NCI-H2081 (cell line): ENCODE measurements around the gene DNASE1L2.
"Not testable (repeated sequence)": the region's sequence is repeated elsewhere in the genome, so short reads cannot be mapped to it uniquely, and the experiment has no call there.

Experiments used
- DNase-seq, 2 experiments: peaks; one replicate each; lab custom pipeline; 2025; lab: John Stamatoyannopoulos, UW

Gene DNASE1L2

DNA sequence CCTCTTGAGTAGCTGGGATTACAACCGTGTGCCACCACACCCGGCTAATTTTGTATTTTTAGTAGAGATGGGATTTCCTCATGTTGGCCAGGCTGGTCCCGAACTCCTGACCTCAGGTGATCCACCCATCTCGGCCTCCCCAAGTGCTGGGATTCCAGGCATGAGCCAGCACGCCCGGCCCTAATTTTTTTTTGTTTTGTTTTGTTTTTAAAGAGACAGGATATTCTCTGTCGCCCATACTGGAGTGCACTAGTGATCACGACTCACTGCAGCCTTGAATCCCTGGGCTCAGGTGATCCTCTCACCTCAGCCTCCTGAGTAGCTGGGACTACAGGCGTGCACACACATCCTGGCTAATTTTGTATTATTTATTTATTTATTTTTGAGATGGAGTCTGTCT, 4.1 kb downstream of the DNASE1L2 start:
- DNase-seq = not testable (repeated sequence)

- DNase-seq = no peak
These were observed 6.4 kb downstream of the DNASE1L2 start for GRCh38 chr16:2242598-2242997.

DNA sequence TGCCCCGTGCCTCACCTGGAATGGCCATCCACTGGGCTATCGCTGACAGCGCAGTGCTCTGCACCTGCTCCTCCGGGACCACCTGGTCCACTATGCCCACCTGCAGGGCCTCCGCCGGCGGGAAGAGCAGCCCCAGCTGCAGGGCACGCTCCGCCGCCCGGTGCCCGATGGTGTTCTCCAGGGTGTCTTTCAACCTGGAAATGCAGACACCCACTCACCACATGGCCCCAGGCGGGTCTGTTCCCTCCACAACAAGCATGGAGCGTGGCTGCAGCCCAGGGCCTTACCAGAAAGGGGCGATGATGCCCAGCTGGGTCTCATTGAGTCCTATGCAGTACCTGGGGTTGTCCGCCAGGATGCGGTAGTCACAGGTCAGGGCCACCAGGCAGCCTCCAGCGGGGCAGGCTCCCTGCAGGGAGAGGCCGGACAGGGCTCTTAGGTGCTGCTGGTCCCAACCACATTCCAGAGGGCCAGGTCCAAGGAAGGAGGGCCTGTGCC, 6.8 kb downstream of the DNASE1L2 start:
- no peak for DNase-seq

- no peak for DNase-seq
These were observed 7.5 kb downstream of the DNASE1L2 start for GRCh38 chr16:2243781-2244180.

- DNase-seq = no peak
These were observed 8.1 kb downstream of the DNASE1L2 start for GRCh38 chr16:2244301-2244700.

DNA sequence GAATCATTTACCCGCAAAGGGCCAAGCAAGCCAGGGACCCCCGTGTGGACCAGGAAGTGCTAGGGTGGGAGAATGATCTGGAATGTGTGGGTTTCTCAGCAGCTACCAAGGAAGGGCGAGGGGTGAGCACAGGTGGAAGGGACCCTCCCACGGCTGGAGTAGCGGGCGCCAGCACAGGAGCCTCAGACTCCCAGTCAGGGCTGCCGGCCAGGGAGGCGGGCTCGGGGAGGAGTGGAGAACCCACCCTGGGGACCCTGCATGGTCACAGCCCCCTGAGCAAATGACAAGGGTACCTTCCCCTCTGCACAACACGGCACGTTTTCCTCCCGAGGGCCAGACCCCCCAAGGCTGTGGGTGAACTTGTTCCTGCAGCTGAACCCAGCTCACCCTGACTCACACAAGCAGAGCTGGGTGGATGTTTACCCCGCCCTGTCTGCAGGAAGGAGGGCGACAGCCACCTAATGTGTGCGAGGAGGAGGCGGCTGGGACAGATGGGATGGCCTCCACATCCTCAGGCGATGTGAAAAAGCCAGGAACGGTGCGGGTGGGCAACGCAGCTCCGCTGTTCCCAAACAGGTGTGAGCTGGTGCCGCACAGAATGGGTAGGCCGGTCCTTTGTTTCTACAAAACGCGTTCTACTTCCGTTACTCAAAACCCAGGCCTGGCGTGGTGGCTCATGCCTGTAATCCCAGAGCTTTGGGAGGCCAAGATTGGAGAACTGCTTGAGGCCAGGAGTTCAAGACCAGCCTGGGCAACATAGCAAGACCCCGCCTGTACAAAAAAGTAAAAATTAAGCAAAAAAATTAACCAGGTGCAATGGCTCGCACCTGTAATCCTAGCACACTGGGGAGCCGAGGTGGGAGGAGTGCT, 8.9 kb downstream of the DNASE1L2 start:
- no peak for DNase-seq

DNA sequence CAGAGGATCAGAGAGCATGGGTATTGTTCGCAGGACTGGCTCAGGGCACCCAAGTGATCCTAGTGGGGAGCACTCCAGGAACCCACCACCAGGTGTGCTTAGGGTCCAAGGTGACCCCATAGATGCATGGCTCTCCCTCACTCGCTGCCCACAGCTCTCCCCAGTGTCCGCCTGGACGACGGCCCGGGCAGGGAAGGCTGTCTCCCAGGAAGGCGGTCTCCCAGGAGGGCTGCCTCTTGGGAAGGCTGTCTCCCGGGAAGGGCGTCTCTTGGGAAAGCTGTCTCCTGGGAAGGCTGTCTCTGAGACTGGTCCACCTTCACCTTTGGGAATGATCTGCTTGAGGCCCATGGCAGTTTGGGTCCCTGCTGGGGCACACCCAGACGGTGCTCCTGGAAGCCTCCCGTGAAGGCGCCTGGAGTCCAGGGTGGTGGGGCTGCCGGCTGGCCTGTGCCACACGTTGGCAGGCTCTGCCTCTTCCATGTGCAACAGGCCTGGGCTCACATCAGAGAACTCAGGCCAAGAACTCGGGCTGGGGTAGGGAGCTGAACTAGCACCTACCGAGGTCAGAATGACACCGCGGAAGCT, 10.1 kb downstream of the DNASE1L2 start:
- DNase-seq = no peak

DNA sequence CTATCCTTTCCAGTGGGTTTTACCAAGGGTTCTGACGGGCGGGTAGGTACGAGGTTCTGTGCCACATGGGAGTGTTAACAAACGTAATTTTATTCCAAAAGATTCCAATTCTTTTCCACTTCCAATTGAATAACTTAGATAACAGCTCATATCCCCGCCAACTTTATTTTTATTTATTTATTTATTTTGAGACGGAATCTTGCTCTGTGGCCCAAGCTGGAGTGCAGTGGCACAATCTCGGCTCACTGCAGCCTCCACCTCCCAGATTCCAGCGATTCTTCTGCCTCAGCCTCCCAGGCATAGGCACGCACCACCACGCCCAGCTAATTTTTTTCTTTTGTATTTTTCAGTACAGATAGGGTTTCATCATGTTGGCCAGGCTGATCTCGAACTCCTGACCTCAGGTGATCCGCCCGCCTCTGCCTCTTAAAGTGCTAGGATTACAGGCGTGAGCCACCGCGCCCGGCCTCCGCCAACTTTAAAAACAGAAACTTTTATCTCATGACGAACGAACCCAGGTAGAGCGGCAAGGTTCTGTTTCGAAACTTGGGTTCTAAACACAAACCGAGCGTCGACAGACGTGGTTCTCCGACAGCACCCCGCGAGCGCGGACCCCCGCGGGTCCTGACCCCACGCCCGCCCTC, 14.5 kb downstream of the DNASE1L2 start:
- DNase-seq = no peak

DNA sequence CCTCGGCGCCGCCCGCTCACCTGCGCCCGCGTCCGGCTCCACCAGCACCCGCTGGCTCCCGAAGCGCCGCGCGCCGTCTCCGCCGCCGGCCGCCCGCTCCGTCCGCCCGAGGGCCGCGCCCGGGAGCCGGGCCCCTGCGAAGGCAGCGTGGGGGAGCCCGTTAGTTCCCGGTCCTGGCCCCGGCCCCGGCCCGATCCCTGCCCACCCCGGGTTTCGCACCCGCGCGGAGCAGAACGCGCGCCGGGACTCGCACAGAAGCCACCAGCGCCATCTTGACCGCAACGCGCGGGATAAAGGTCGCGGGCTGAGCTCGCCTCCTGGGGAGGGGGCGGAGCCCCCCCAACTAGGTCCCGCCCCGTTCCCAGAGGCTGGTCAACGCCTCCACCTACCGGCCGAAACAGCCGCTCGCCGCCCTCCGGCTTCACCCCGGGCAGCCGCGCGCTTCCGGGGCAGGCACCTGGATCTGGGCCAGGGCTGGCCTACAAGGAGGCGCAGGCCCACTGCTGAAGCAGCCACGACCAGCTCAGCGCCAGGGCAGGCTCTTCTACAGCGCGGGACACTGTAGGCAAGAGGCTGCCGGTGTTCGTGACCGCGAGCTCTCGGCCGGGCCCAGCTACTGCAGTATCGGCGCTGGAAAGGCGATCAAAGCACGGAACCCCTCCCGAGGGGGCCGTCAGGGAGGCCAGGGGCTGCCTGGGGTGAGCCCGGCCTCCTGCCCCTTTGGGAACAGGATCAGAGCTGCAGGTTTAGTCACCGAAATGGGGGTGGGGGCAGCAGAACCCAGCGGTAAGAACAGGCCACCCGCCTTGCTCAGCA, 15.3 kb downstream of the DNASE1L2 start, which contains the start of gene ECI1:
ECI1 (minus strand) TSS at position 292 of the 816 bp plus-strand sequence; CDS start at position 271, 21 bp downstream.
- DNase-seq = peak; percentile 86 to 90

GRCh38 chr16:2252806-2253148, 16.5 kb downstream of the DNASE1L2 start:
- DNase-seq = no peak

DNA sequence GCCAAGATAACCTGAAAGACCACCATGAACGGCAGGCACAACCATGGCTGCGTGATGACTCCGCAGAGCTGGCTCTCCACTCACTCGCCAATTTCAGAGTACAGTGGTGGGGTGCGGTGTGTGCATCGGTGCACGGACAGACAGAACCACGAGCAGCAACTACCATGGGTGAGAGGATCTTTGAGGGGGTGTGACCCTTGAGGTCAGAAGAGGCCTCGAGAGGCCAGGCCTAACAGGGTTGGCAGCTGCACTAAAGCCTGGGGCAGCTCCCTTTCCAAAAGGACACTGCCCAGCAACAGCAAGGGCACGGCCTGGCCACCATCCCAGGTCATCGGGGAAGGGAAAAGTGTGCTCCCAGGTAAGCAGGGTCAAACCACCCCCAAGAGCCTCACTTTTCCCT, 17.0 kb downstream of the DNASE1L2 start:
- DNase-seq = no peak

DNA sequence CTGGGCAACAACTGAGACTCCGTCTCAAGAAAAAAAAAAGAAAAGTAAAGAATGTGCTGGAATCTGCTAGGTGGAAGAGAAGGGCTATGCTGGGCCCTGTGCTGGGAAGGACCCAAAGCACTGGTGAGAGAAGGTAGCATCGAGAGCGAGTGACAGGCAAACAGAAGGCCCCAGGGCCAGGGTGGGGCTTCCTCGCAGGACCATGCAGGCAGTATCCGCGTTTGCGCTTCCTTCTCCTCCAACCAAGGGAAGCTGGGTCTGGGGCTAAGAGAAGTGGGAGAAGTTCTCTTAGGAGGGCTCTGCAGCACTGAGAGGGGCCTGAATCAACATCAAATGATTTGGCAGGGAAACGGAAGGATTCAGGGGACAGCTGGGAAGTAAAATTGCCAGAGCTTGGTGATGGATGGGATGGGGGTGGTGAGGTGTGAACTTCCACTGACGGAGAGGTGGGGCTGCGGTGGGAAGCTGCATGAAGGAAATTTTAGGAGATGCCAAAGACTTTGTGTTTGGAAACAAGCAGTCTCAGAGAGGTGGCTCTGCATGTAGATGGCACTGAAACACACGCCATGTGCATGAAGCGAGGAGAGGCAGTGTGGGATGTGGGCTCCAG, 20.4 kb downstream of the DNASE1L2 start:
- DNase-seq = no peak

DNA sequence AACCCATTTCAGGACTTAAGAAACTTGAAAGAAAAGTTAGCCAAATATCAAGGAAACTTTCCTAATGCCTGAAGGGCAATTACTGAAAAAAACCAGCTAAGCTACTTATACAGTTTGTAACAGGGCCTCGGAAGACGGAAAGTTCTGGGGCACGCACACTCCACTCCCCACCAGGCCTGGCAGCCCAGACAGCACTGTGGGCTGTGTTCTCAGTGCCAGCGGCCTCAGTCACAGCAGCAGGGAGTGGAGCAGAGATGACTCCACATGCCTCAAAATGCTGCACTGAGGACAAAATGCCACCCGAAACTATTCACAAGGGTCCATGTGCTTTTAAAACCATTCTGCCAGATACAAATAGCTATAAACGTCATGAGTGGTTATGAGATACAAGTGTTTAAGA, 21.5 kb downstream of the DNASE1L2 start:
- no peak for DNase-seq

DNA sequence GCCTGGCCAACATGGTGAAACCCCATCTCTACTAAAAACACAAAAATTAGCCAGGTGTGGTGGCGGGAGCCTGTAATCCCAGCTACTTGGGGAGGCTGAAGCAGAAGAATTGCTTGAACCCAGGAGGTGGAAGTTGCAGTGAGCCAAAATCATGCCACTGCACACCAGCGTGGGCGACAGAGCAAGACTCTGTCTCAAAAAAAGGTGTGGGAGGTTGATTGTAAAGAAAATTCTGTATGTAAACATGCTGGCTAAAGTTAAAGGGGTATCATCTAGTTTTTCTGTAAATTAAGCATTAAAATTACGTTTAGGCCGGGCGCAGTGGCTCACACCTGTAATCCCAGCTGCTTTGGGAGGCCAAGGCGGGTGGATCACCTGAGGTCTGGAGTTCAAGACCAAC, 22.3 kb downstream of the DNASE1L2 start:
- not testable (repeated sequence) for DNase-seq

DNA sequence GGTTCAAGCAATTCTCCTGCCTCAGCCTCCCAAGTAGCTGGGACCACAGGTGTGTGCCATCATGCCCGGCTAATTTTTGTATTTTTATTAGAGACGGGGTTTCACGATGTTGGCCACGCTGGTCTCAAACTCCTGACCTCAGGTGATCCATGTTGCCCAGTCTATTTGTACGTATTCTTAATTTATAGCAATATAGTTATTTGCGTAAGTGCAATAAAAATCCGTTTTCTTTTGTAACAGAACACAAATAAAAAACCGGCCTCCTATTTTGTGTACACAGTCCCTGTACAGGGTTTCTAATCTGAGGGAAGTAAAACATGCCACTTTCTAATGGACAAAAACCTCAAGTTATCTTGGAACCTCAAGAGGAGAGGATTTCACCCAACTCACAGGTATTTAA, 24.0 kb downstream of the DNASE1L2 start:
- DNase-seq = no peak

DNA sequence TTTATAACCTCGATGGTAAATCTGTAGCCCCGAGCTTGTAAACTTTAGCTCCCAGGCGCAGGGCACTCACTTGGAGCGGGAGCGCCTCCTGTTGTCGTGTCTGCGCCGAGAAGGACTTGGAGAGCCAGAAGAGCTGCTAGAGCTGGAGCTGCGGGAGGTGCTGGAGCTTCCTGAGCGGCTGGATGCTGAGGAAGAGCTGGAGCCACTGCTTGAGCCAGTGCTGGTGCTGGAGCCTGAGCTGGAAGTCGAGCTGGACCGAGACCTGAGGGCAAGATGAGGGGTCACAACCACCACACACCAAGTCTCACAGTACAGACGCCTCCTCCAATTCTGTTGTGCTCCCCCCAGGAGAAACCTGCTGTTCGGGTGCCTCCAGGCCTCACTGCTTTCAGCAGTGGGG, 26.8 kb downstream of the DNASE1L2 start:
- not testable (repeated sequence) for DNase-seq

- not testable (repeated sequence) for DNase-seq
These were observed 30.6 kb downstream of the DNASE1L2 start for GRCh38 chr16:2266887-2267286.

DNA sequence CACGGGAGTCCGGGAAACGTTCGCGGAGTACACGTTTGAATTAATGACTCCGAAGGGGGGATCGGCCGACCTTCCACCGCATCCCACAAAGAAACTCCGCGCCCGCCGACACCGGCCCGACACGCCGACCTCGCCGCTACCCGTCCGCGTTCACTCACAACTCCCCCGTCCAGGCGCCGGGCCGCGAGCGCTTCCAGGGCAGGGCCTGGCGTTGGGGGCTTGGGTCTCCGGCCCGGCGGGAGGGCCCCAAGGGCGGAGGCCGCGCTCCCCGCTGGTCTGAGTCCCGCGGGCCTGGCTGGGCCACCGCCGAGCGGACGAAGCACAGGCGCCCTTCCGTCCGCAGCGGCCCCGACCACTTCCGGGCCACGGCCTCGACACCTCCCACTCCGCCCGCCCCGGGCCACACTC, 31.3 kb downstream of the DNASE1L2 start:
- DNase-seq = not testable (repeated sequence)

DNA sequence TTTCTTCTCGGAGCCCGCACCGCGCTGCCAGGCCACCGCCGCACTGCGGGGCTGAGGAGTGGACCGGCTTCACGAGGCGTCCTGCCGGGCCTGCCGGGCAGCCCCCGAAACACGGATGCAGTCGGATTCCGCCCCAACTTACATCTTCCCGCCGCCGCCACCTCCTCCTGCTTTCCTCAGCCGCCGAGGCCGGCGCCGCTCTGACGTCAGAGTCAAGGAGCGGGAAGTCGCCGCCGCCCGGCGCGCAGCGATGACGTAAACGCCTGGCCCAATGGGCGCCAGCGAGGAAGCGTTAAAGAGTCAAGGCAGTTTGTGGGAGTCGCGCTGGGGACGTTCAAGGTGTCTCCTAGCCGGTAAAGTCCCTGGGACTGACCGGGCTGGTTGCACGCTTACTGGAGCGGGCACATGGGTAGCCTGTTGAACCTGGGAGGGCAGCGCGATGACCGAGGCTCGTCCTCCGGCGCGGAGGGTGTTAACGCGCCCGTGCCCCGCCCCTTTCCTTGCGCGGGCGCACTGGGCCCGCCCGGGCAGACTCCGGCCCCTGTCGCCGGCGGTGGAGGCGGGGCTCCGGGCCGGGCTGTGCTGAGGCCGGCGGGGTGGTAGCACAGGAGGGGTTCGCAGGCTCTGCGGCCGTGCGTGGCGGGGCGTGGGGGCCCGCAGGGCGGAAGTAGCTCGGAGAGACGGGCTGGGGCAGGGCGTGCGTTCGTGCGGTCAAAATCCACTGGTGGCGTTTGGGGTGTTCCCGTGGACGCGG, 31.8 kb downstream of the DNASE1L2 start, which contains the start of gene RNPS1:
RNPS1 (minus strand) TSS at position 214 of the 754 bp plus-strand sequence. CDS start 3,483 bp downstream, outside the sequence.
- peak; percentile 93 to 95 for DNase-seq

DNA sequence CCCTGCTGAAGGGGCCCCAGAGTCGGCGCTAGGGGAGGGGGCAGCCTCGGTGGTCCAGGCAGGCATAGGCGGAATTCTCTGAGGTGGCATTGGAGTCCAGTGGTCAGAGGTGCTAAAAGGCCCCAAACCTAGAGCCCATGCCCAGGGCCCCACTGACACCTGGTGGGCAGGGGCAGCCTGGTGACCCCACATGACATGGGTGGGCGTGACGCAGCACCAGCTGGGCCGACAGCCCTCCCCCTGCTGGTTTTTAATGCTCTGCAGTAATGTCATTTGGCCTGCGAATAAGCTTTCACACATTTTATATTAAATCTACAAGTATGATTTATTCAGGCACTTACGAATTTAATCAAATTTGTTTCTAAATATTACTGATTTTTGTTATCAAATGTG, 33.8 kb downstream of the DNASE1L2 start:
- DNase-seq = no peak
